Measurements from ENCODE around the gene TSTD2.

The TSTD2 gene

GRCh38 chr9:97560154-97560553 is 73.0 kb downstream of the TSTD2 start:
- DNase-seq: no peak

DNA sequence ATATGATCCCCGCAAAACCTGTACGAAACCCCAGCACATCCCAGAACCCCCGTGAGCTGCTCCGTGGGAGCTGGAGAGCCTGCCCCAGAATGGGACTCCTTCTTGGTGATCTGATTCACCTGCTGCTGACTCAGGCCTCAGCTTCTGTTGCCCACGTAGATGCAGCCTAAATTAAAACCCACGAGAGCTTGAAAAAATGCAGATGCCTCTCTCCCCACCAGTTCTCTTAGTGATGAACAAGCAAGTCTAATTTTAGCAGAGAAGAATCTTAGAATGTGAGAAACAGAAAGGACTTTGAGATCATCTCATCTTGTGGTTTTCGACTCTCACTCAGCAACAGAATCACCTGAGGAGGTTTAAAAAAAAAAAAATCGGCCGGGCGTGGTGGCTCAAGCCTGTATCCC is 74.1 kb downstream of the TSTD2 start:
- DNase-seq: no peak

GRCh38 chr9:97558701-97559101 is 74.5 kb downstream of the TSTD2 start:
- no peak for DNase-seq

GRCh38 chr9:97557606-97558095 is 75.5 kb downstream of the TSTD2 start:
- no peak for DNase-seq

GRCh38 chr9:97556721-97557605 is 76.2 kb downstream of the TSTD2 start:
- no peak for DNase-seq

- no peak for DNase-seq
Measured at GRCh38 chr9:97556036-97556720, 77.0 kb downstream of the TSTD2 start.

DNA sequence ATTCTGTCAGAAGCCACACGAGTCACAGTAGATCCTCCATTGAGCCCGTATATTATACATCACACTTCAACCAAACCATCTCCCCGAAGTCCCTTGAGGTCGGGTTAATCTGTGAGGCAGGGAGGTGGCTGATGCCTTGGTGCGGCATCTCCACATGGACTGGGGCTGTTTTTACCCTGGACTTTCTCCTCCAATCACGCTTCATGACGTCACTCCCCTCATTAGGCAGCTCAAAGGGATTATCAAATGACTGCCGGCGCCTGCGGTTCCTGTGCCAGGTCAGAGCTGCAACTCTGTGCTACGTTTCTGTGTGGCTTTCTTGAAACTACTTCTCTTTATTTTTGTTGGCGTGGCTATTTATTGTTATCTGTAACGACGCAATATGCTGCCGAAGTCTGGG is 78.0 kb downstream of the TSTD2 start:
- peak; percentile 19 for DNase-seq

GRCh38 chr9:97554566-97555075 is 78.5 kb downstream of the TSTD2 start:
- no peak for DNase-seq

GRCh38 chr9:97553841-97554240 is 79.3 kb downstream of the TSTD2 start:
- no peak for DNase-seq

GRCh38 chr9:97553141-97553540 is 80.0 kb downstream of the TSTD2 start:
- DNase-seq: no peak

DNA sequence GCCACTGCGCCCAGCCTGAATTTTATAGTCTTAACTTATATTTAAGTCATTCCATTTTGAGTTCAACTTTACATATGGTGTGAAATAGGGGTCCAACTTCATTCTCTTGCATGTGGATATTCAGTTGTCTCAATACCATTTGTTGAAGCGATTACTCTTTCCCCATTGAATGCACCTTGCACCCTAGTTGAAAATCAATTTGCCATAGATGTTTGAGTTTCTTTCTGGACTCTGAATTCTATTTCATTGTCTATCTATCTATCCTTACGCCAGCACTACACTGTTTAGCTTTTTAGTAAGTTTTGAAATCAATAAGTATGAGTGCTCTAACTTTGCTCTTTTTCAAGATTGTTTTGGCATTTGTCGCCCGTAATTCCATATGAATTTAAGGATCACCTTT is 81.9 kb downstream of the TSTD2 start:
- DNase-seq: no peak

- no peak for DNase-seq
Measured at GRCh38 chr9:97550386-97550785, 82.8 kb downstream of the TSTD2 start.

All from NCI-H510A treated with DMSO at 0.1 percent for 48 hours (cell line).